K562 (cell line): ENCODE data around the gene DLGAP1. TPM values are rescaled to one million over a fixed set of nuclear protein-coding genes. Genes with fewer than 3 reads are reported as not detected.

Source experiments
- ATAC-seq: fragments of 200-7000 bp; cut with Tn5 transposase; 3 replicates; pipeline ENCODE4 v1.9.1; 2020; ENCODE audit warnings: moderate library complexity
- BruUV-seq: library from RNA; stranded (reverse); fragments of 400-500 nt; replicated peaks from 2 replicates; lab custom pipeline; 2021; lab: Mats Ljungman, UMichigan
- CTCF ChIA-PET: fragments of 300-600 bp; formaldehyde crosslinking; extraction: SDS; loops from one replicate; lab custom pipeline; 2021; ENCODE audit warnings: low intra/inter-chr PET ratio; lab: Yijun Ruan, JAX
- POLR2A ChIA-PET: fragments of 300-600, 350-650 bp; sonication (Branson Sonifier 250); formaldehyde crosslinking; extraction: SDS; loops from one replicate; lab custom pipeline; 2021; ENCODE audit warnings: antibody characterized with exemption, inconsistent platforms; lab: Yijun Ruan, JAX
- DNase-seq, 4 experiments: peaks; one replicate each; pipeline versions ENCODE4 v3.0.0 to v3.0.0-alpha.2; 2011 to 2018; ENCODE audit warnings: low spot score in 3 of 4, mixed read lengths in 3 of 4; ENCODE audit errors: extremely low read depth in 1 of 4
- FAIRE-seq: peaks from 2 replicates; lab custom pipeline; 2011; peaks lifted over from hg19 to GRCh38; lab: Jason Lieb, UNC
- H2AFZ ChIP-seq: 2 replicates; pipeline ENCODE4 v1.6.0; 2011; ENCODE audit warnings: low read depth, low read length, control low read depth, inconsistent platforms
- H3K27ac ChIP-seq: fragments of 200-600 bp; 3 replicates; pipeline ENCODE4 v1.8.0; 2011; ENCODE audit warnings: low read depth, mild to moderate bottlenecking, control low read depth, inconsistent platforms, low read length, moderate library complexity, mixed read lengths; ENCODE audit errors: extremely low read depth
- H3K27me3 ChIP-seq, 2 experiments: fragments of 300-600 bp in 1 of 2; 2 replicates in 1 of 2; 3 replicates in 1 of 2; pipeline versions ENCODE4 v1.6.0 to v1.8.0; 2011; ENCODE audit warnings: inconsistent platforms in 2 of 2, low read length in 2 of 2, mild to moderate bottlenecking in 1 of 2, mixed read lengths in 1 of 2, moderate library complexity in 1 of 2; ENCODE audit not compliant: control insufficient read depth in 2 of 2, insufficient read depth in 2 of 2
- H3K36me3 ChIP-seq: fragments of 300-600 bp; 3 replicates; pipeline ENCODE4 v1.8.0; 2011; ENCODE audit warnings: mild to moderate bottlenecking, low read length, inconsistent platforms; ENCODE audit not compliant: control insufficient read depth, insufficient read depth
- H3K4me1 ChIP-seq, 2 experiments: fragments of 200-600 bp in 1 of 2; replicated peaks in 1 of 2; 2 replicates in 1 of 2; 3 replicates in 1 of 2; pipeline versions ENCODE4 v1.5.1 to v1.8.0; 2011; ENCODE audit warnings: inconsistent platforms in 2 of 2, low read length in 2 of 2, mild to moderate bottlenecking in 1 of 2, mixed read lengths in 1 of 2, moderate library complexity in 1 of 2; ENCODE audit not compliant: control insufficient read depth in 2 of 2, insufficient read depth in 2 of 2
- H3K4me2 ChIP-seq: 2 replicates; pipeline ENCODE4 v1.6.1; 2011; ENCODE audit warnings: low read length, control low read depth, inconsistent platforms, mixed read lengths; ENCODE audit not compliant: insufficient read depth
- H3K4me3 ChIP-seq: fragments of 200-600 bp; sonication (generic), shearing (Covaris generic); 2 replicates; pipeline ENCODE4 v1.5.1; 2016; ENCODE audit warnings: control low read depth, inconsistent platforms
- H3K79me2 ChIP-seq: fragments of 200-600 bp; 3 replicates; pipeline ENCODE4 v1.8.0; 2011; ENCODE audit warnings: low read length, inconsistent platforms; ENCODE audit not compliant: control insufficient read depth, insufficient read depth
- H3K9ac ChIP-seq, 2 experiments: 2 replicates each; pipeline versions ENCODE4 v1.6.0 to v1.6.1; 2011; ENCODE audit warnings: low read depth in 2 of 2, low read length in 2 of 2, control low read depth in 1 of 2, inconsistent platforms in 1 of 2, mild to moderate bottlenecking in 1 of 2, mixed read lengths in 1 of 2; ENCODE audit not compliant: insufficient read depth in 1 of 2
- H3K9me1 ChIP-seq: one replicate; pipeline ENCODE4 v1.6.0; 2011; ENCODE audit warnings: inconsistent platforms, mild to moderate bottlenecking, low read length, moderate library complexity; ENCODE audit not compliant: control insufficient read depth, insufficient read depth
- H3K9me3 ChIP-seq: replicated peaks from 2 replicates; pipeline ENCODE4 v1.5.1; 2011; ENCODE audit warnings: low read depth, low read length, inconsistent platforms; ENCODE audit not compliant: control insufficient read depth, insufficient read depth
- H4K20me1 ChIP-seq: replicated peaks from 2 replicates; pipeline ENCODE4 v1.6.1; 2011; ENCODE audit warnings: low read length, inconsistent platforms, mixed read lengths; ENCODE audit not compliant: control insufficient read depth, insufficient read depth
- EGR1 ChIP-seq: fragments of 450-650 bp; conservative IDR thresholded peaks from 2 replicates; pipeline ENCODE4 v1.6.1; 2017; ENCODE audit warnings: mild to moderate bottlenecking
- JUN ChIP-seq, 2 experiments: sonication (generic) in 1 of 2; formaldehyde crosslinking in 1 of 2; IDR thresholded peaks; 2 replicates each; pipeline versions ENCODE4 v1.6.1 to v1.8.0; 2012 to 2022; ENCODE audit warnings: borderline replicate concordance in 2 of 2, mild to moderate bottlenecking in 2 of 2, improper control_type of control experiment in 1 of 2, low read depth in 1 of 2, low read length in 1 of 2, missing genetic modification reagents in 1 of 2
- JUNB ChIP-seq: fragments of 450-650 bp; formaldehyde crosslinking; conservative IDR thresholded peaks from 2 replicates; pipeline ENCODE4 v1.4.0; 2020; ENCODE audit warnings: mild to moderate bottlenecking
- KLF6 ChIP-seq: fragments of 250-450 bp; sonication (Bioruptor Pico); IDR thresholded peaks from 2 replicates; pipeline ENCODE4 v1.4.0; 2020; ENCODE audit warnings: mild to moderate bottlenecking, moderate library complexity, borderline replicate concordance
- POLR3G ChIP-seq: IDR thresholded peaks from 2 replicates; pipeline ENCODE4 v1.6.1; 2011; ENCODE audit not compliant: insufficient read length, insufficient replicate concordance; ENCODE audit errors: extremely low read depth
- SMARCE1 ChIP-seq: fragments of 450-650 bp; IDR thresholded peaks from 2 replicates; pipeline ENCODE4 v1.7.1; 2016; ENCODE audit warnings: mild to moderate bottlenecking
- TAL1 ChIP-seq: fragments of 450-650 bp; IDR thresholded peaks from 2 replicates; pipeline ENCODE4 v1.6.1; 2016; ENCODE audit warnings: mild to moderate bottlenecking
- YBX1 ChIP-seq: fragments of 450-650 bp; IDR thresholded peaks from 2 replicates; pipeline ENCODE4 v1.7.1; 2016; ENCODE audit warnings: mild to moderate bottlenecking
- ZBTB34 ChIP-seq: fragments of 250-450 bp; sonication (Bioruptor Pico); IDR thresholded peaks from 2 replicates; pipeline ENCODE4 v1.8.0; 2021; ENCODE audit warnings: mild to moderate bottlenecking, moderate library complexity
- ZNF143 ChIP-seq: sonication (generic); formaldehyde crosslinking; IDR thresholded peaks from 2 replicates; pipeline ENCODE4 v1.9.0; 2022; ENCODE audit warnings: mild to moderate bottlenecking, missing genetic modification reagents
- ZNF324 ChIP-seq: fragments of 250-450 bp; sonication (Bioruptor Pico); IDR thresholded peaks from 2 replicates; pipeline ENCODE4 v1.4.0; 2020; ENCODE audit warnings: mild to moderate bottlenecking
- ZNF740 ChIP-seq, 3 experiments: fragments of 200-800 bp in 1 of 3; sonication (Bioruptor generic) in 1 of 3; sonication (generic) in 1 of 3; formaldehyde crosslinking in 1 of 3; IDR thresholded peaks; 2 replicates each; pipeline versions ENCODE4 v1.6.1 to v1.8.0; 2016 to 2022; ENCODE audit warnings: mild to moderate bottlenecking in 2 of 3, missing compliant biosample characterization in 2 of 3, missing genetic modification characterization in 2 of 3, missing genetic modification reagents in 1 of 3
- WGBS: fragments of 100-300 bp; shearing (Covaris generic); methylation state at CpG from one replicate; pipeline ENCODE4 v1.1.6; 2016; ENCODE audit warnings: low coverage, mixed read lengths; ENCODE audit not compliant: insufficient coverage; ENCODE audit errors: missing lambda C conversion rate; 5-methylcytosine and 5-hydroxymethylcytosine counted together
- in situ Hi-C: fragments of 300-500 bp; cut with MboI; formaldehyde crosslinking; loops from 4 replicates; pipeline ENCODE4 v1.15.0; 2018; ENCODE audit warnings: inconsistent platforms, mixed read lengths
- intact Hi-C: fragments of 100-400 bp; cut with micrococcal nuclease; formaldehyde crosslinking; loops from 2 replicates; pipeline ENCODE4 v1.14.2; 2022
- polyA plus RNA-seq, 8 experiments: library from polyadenylated mRNA; depleted of rRNA in 4 of 8; stranded (reverse) in 5 of 8; unstranded in 3 of 8; fragments of >200 nt; fragmentation: Nextera tagmentation in 2 of 8; fragmentation: Illumina TruSeq in 1 of 8; extraction: Ambion mirVana in 2 of 8; extraction: Trizol in 1 of 8; gene quantifications; 2 replicates each; pipeline versions ENCODE4 v1.2.1 to v1.2.3, GENCODE V29; 2011 to 2014; ENCODE audit warnings: inconsistent platforms in 1 of 8, missing spikeins in 1 of 8
- total RNA-seq, 7 experiments: library from RNA; depleted of rRNA in 6 of 7; stranded (reverse); fragments of >200 nt in 6 of 7; fragmentation: Illumina TruSeq in 2 of 7; extraction: Trizol in 2 of 7; gene quantifications; 2 replicates each; pipeline versions ENCODE4 v1.2.1 to v1.2.3, GENCODE V29; 2011 to 2021; ENCODE audit warnings: low replicate concordance in 1 of 7

Gene DLGAP1
- total and polyA plus RNA-seq, 9 of the 15 experiments (the other 6 are each of a cell fraction or from before 2014, with no cell fraction given): 0.04 to 0.22 (median 0.08) TPM

DNA sequence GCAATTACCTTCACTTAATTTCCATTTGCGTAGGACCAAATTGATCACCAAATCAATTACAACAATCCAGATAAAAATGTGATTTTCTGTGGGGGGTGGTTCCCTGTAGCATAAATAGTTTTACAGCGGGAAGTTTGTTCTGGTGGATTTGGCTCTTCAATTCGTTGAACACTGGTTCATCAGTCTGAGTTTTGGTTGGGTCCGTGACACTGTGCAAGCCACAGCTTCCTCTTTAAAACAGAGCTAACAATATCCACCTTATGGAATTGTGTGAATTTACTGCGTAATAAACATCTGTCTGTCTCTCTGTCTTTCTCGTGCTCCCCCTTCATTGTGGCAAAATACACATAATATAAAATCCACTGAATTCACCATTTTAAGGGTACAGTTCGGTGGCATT is 694.4 kb downstream of the DLGAP1 start (continued):
- TF ChIP-seq YBX1 (no peak), EGR1 (no peak)

- Histone ChIP-seq H3K36me3 (no peaks in the 10 kb centered on the region), H3K4me2 (no peak overlapping the region), H4K20me1 (no peaks in the 10 kb centered on the region), H3K4me3 (no peak overlapping the region), H3K27ac (no peak overlapping the region), H3K4me1 (no peaks in the 10 kb centered on the region), H3K27me3 (peaks cover 14 to 17% of the 10 kb centered on the region in 2 experiments; a peak in 3 of 5 replicates), H3K9me1 (no peaks in the 10 kb centered on the region), H3K9ac (no peak overlapping the region), H3K79me2 (no peaks in the 10 kb centered on the region), H3K9me3 (no peaks in the 10 kb centered on the region), H2AFZ (no peak overlapping the region)
- WGBS: 2% methylated on average over 2 of the region's 2 CpGs
- ChIA-PET POLR2A (interaction anchor here (0.5 kb wide), 1 partner anchor 272 kb away, joined by 3 read pairs; no protein-coding TSS in a partner anchor), CTCF (no interaction called here)
- FAIRE-seq: no peak
- intact Hi-C loops (no loop called here), in situ Hi-C loops (no loop called here)
- BruUV-seq: no TSS peak
- no peak for DNase-seq
- ATAC-seq: no peak
- TF ChIP-seq ZNF143 (CRISPR knock-in tag): no peak
Measured at GRCh38 chr18:3759099-3759498, 696.0 kb downstream of the DLGAP1 start.

GRCh38 chr18:3758531-3758930 is 696.6 kb downstream of the DLGAP1 start:
- ATAC-seq (no peak), DNase-seq (peak in 1 of 4 experiments; percentile 20), FAIRE-seq (peak; percentile 11)
- in situ Hi-C loops: no loop called here
- H2AFZ ChIP-seq: no peak overlapping the region
- POLR2A ChIA-PET: interaction anchor here (0.5 kb wide), 1 partner anchor 272 kb away, joined by 3 read pairs; no protein-coding TSS in a partner anchor
- 1% methylated on average over 7 of the region's 7 CpGs for WGBS
- no peaks in the 10 kb centered on the region for H4K20me1 ChIP-seq
- no peaks in the 10 kb centered on the region for H3K9me1 ChIP-seq
- intact Hi-C loops: no loop called here
- peaks cover 11 to 17% of the 10 kb centered on the region in 2 experiments; a peak in 3 of 5 replicates for H3K27me3 ChIP-seq
- no peak overlapping the region for H3K4me3 ChIP-seq
- no peak overlapping the region for H3K9ac ChIP-seq
- no peak overlapping the region for H3K27ac ChIP-seq
- no peak overlapping the region for H3K4me2 ChIP-seq
- no peaks in the 10 kb centered on the region for H3K4me1 ChIP-seq
- no peaks in the 10 kb centered on the region for H3K79me2 ChIP-seq
- no peaks in the 10 kb centered on the region for H3K36me3 ChIP-seq
- BruUV-seq: no TSS peak
- H3K9me3 ChIP-seq: no peaks in the 10 kb centered on the region
- CTCF ChIA-PET: no interaction called here
- TF ChIP-seq ZBTB34 (CRISPR knock-in tag): no peak
- no peak for TF ChIP-seq ZNF740 (CRISPR knock-in tag; IDR thresholded peaks at IDR 0.05)
- TF ChIP-seq ZNF740 (tag; IDR thresholded peaks at IDR 0.05): no peak
- peak; percentile 98 for TF ChIP-seq JUN (IDR thresholded peaks at IDR 0.05; ENCODE audit: borderline replicate concordance, low read depth, low read length)
- TF ChIP-seq JUN (CRISPR knock-in tag; IDR thresholded peaks at IDR 0.05; ENCODE audit: borderline replicate concordance): no peak
- TF ChIP-seq KLF6 (CRISPR knock-in tag): no peak
- no peak for TF ChIP-seq ZNF324 (CRISPR knock-in tag)
- 0 out of 2 replicates have a peak, but pooled peaks have one; percentile 39 for TF ChIP-seq SMARCE1
- no peak for TF ChIP-seq POLR3G
- TF ChIP-seq TAL1: no peak
- peak; percentile 72 for TF ChIP-seq JUNB (CRISPR knock-in tag)
